ENCODE measurements around the gene ST8SIA6. TPM values are rescaled to one million over a fixed set of nuclear protein-coding genes. Genes with fewer than 3 reads are reported as not detected.
A peak's percentile ranks its signal among the peaks of the same experiment; 100 is the strongest.

ST8SIA6 gene
- total and polyA plus RNA-seq, 2 of the 8 experiments (the other 6 are each of a cell fraction or from before 2014, with no cell fraction given): 0.70 to 1.1 TPM

DNA sequence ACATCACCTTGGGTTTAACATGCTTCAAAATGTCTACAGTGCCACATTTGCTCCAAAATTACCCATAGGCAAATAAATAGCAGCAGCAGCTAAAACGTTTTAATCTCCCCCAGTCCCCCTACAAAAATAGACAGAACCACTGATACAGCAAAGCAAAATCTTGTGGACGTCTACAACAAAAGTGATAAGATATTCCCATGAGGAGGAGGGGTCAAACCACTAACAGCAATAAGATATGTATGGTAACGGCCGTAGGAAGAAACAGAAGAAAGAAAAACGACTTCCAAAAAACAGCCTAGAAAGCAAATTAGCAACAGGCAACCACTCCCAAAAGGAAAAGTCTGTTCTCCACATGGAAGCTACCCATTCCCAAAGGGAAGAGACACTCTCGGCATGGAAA is 34.5 kb upstream of the ST8SIA6 start:
- Histone ChIP-seq H3K14ac (ENCODE audit: insufficient read length) (no peak overlapping the region), H3K9me3 (ENCODE audit: insufficient read depth in 2 of 2, low read depth in 1 of 2, low read length in 1 of 2) (no peaks in the 10 kb centered on the region), H2BK12ac (ENCODE audit: low read depth, low read length) (no peak overlapping the region), H4K8ac (ENCODE audit: extremely low read depth, insufficient read depth, low read length) (no peak overlapping the region), H3K4me3 (ENCODE audit: extremely low read depth in 1 of 4, insufficient read depth in 2 of 4, low read depth in 3 of 4, low read length in 4 of 4) (no peak overlapping the region), H3K4me2 (ENCODE audit: insufficient read depth in 1 of 2, low read depth in 2 of 2, low read length in 2 of 2) (no peak overlapping the region), H4K20me1 (replicated peaks in 1 of 2; ENCODE audit: control insufficient read depth in 1 of 2, insufficient read depth in 2 of 2, low read length in 2 of 2) (no peaks in the 10 kb centered on the region), H2AFZ (ENCODE audit: low read length) (0 out of 2 replicates have a peak overlapping the region, but pooled peaks have one; percentile 29), H3K27me3 (replicated peaks in 1 of 4; ENCODE audit: control insufficient read depth in 3 of 4, extremely low read depth in 1 of 4, insufficient read depth in 3 of 4, low read length in 3 of 4) (no peaks in the 10 kb centered on the region), H3K56ac (replicated peaks; ENCODE audit: insufficient read length, low read depth, low read length) (no peak overlapping the region), H2BK5ac (ENCODE audit: low read depth, low read length) (no peak overlapping the region), H2BK15ac (ENCODE audit: low read length) (no peak overlapping the region), H2BK20ac (ENCODE audit: low read length) (no peak overlapping the region), H3K79me1 (ENCODE audit: low read depth, low read length) (no peaks in the 10 kb centered on the region), H4K5ac (ENCODE audit: insufficient read length, low read depth, low read length) (no peak overlapping the region), H3K27ac (ENCODE audit: low read depth, low read length) (no peak overlapping the region), H2BK120ac (replicated peaks; ENCODE audit: low read depth, low read length) (no peak overlapping the region), H4K91ac (replicated peaks; ENCODE audit: insufficient read length, low read length) (no peak overlapping the region), H3K18ac (ENCODE audit: extremely low read depth, low read length) (no peak overlapping the region), H3K23ac (ENCODE audit: insufficient read length) (no peak overlapping the region), H3K9ac (replicated peaks in 1 of 4; ENCODE audit: extremely low read depth in 1 of 4, low read depth in 3 of 4, low read length in 3 of 4) (no peak overlapping the region), H2AK5ac (ENCODE audit: low read depth, low read length) (no peak overlapping the region), H3K4ac (replicated peaks; ENCODE audit: insufficient read length, low read depth, low read length) (no peak overlapping the region), H3K23me2 (ENCODE audit: low read depth, low read length) (no peaks in the 10 kb centered on the region), H3K4me1 (replicated peaks in 1 of 4; ENCODE audit: control insufficient read depth in 3 of 4, insufficient read depth in 4 of 4, low read length in 3 of 4) (no peaks in the 10 kb centered on the region), H3K79me2 (ENCODE audit: control insufficient read depth in 1 of 2, insufficient read depth in 2 of 2, low read length in 2 of 2) (no peaks in the 10 kb centered on the region), H3K36me3 (ENCODE audit: control insufficient read depth in 2 of 4, insufficient read depth in 4 of 4, low read length in 3 of 4) (no peaks in the 10 kb centered on the region)
- FAIRE-seq (no peak), DNase-seq (ENCODE audit: low read depth in 1 of 2, low spot score in 2 of 2) (no peak)
- TF ChIP-seq POLR2A (IDR thresholded peaks at IDR 0.05; ENCODE audit: control extremely low read depth in 1 of 2, low read depth in 2 of 2, low read length in 2 of 2): no peak
- no peak for TF ChIP-seq CREB1 (IDR thresholded peaks at IDR 0.05)
- ChIA-PET CTCF (ENCODE audit: partially characterized antibody) (no interaction called here), POLR2A (ENCODE audit: partially characterized antibody) (no interaction called here)
- WGBS, 2 experiments (ENCODE audit: extremely low coverage in 1 of 2, insufficient coverage in 1 of 2, insufficient read length in 1 of 2, insufficient replicate concordance in 2 of 2, low coverage in 1 of 2, low lambda C conversion rate in 2 of 2, missing lambda C conversion rate in 1 of 2): 80% methylated on average over 6 of the region's 6 CpGs; no CpG with 5 or more reads in 1 of the 2 experiments

All from H1 (cell line).